Activated CD4-positive, alpha-beta T cell treated with anti-CD3 and anti-CD28 coated beads for 36 hours (primary cell): ENCODE data around the gene MCC. TPM values are rescaled to one million over a fixed set of nuclear protein-coding genes. Genes with fewer than 3 reads are reported as not detected.

ENCODE experiments used
- ATAC-seq: fragments of 200-7000 bp; cut with Tn5 transposase; one replicate; pipeline ENCODE4 v1.10.0; 2021; ENCODE audit warnings: mild to moderate bottlenecking, moderate library complexity
- CTCF ChIA-PET: fragments of 350-600 bp; sonication (Branson Sonifier 250); formaldehyde crosslinking; loops from one replicate; lab custom pipeline; 2021; ENCODE audit warnings: antibody characterized with exemption; lab: Charles Lee
- POLR2A ChIA-PET: fragments of 350-600 bp; sonication (Branson Sonifier 250); formaldehyde crosslinking; loops from one replicate; lab custom pipeline; 2021; ENCODE audit warnings: antibody characterized with exemption, inconsistent platforms; lab: Charles Lee
- DNase-seq: peaks from one replicate; pipeline ENCODE4 v3.0.0-alpha.2; 2020
- H3K27ac Mint-ChIP-seq: one replicate; pipeline ENCODE4 v1.8.0; 2021; ENCODE audit warnings: mixed read lengths
- H3K27me3 Mint-ChIP-seq: one replicate; pipeline ENCODE4 v1.8.0; 2021; ENCODE audit warnings: mixed read lengths
- H3K36me3 Mint-ChIP-seq: one replicate; pipeline ENCODE4 v1.8.0; 2021; ENCODE audit warnings: low read depth, mixed read lengths
- H3K4me1 Mint-ChIP-seq: one replicate; pipeline ENCODE4 v1.8.0; 2021; ENCODE audit warnings: mixed read lengths
- H3K4me3 Mint-ChIP-seq: one replicate; pipeline ENCODE4 v1.8.0; 2021; ENCODE audit warnings: mild to moderate bottlenecking, moderate library complexity, mixed read lengths
- H3K9me3 Mint-ChIP-seq: one replicate; pipeline ENCODE4 v1.8.0; 2021; ENCODE audit warnings: low read depth, mixed read lengths
- intact Hi-C, 2 experiments: fragments of 100-400 bp; cut with DNase I in 1 of 2; cut with micrococcal nuclease in 1 of 2; formaldehyde crosslinking; loops; one replicate each; pipeline versions ENCODE4 v1.14.2 to v1.15.1; 2022 to 2024; cut with DNase I, micrococcal nuclease
- total RNA-seq, 2 experiments: library from RNA; stranded (reverse); gene quantifications; one replicate each; pipeline ENCODE4 v1.2.3, GENCODE V29; 2021

Gene MCC
- total RNA-seq, 2 experiments from 2014 or later: 1.9 to 2.4 TPM

- ATAC-seq: no peak
- no peak overlapping the region for H3K4me3 Mint-ChIP-seq
These were observed 195.8 kb downstream of the MCC start for GRCh38 chr5:113292462-113292861.

GRCh38 chr5:113283558-113283957, 204.7 kb downstream of the MCC start:
- ChIA-PET POLR2A (no interaction called here), CTCF (interaction anchor here (1.0 to 1.1 kb wide), 2 partner anchors 9 to 11 kb away, joined by 4 read pairs; no protein-coding TSS in a partner anchor)
- Mint-ChIP-seq H3K4me1 (peaks cover 10% of the 10 kb centered on the region), H3K4me3 (no peak overlapping the region), H3K27me3 (no peaks in the 10 kb centered on the region), H3K36me3 (no peaks in the 10 kb centered on the region), H3K9me3 (no peaks in the 10 kb centered on the region), H3K27ac (no peak overlapping the region)
- DNase-seq: no peak
- intact Hi-C loops: no loop called here
- no peak for ATAC-seq

More at GRCh38 chr5:113292462-113292861, 195.8 kb downstream of the MCC start:
- no peak for DNase-seq
- CTCF ChIA-PET: interaction anchor here (0.6 kb wide), 1 partner anchor 11 kb away, joined by 3 read pairs; no protein-coding TSS in a partner anchor
- Mint-ChIP-seq H3K27ac (no peak overlapping the region), H3K9me3 (no peaks in the 10 kb centered on the region), H3K36me3 (no peaks in the 10 kb centered on the region), H3K4me1 (peaks cover 15% of the 10 kb centered on the region), H3K27me3 (peaks cover 31% of the 10 kb centered on the region)
- POLR2A ChIA-PET: no interaction called here
- intact Hi-C loops: no loop called here

DNA sequence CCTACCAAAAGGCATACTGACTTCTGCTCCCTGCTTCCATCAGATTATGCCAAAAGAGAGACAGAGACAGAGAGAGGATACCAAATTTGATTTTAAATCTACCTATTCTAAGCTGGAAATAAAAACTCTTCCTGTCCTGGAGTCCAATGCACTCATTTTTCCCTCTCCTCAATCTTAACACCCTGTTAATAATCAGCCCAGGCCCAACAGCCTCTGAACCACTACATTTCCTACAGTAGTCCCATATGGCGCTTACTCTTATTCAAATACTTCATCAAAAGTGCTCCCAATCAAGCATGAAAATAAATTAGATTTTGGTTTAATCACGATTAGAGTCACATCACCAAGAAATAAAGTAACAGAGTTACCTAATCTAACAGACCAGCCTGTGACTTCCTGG, 205.8 kb downstream of the MCC start:
- ATAC-seq (no peak), DNase-seq (no peak)
- Mint-ChIP-seq H3K36me3 (no peaks in the 10 kb centered on the region), H3K27ac (no peak overlapping the region), H3K27me3 (no peaks in the 10 kb centered on the region), H3K4me1 (peaks cover 15% of the 10 kb centered on the region), H3K9me3 (no peaks in the 10 kb centered on the region), H3K4me3 (no peak overlapping the region)
- CTCF ChIA-PET: interaction anchor here (0.8 kb wide), 1 partner anchor 219 kb away, joined by 3 read pairs; no protein-coding TSS in a partner anchor
- POLR2A ChIA-PET: no interaction called here
- intact Hi-C loops: no loop called here

- Mint-ChIP-seq H3K9me3 (no peaks in the 10 kb centered on the region), H3K4me3 (no peak overlapping the region), H3K36me3 (no peaks in the 10 kb centered on the region), H3K4me1 (peaks cover 15% of the 10 kb centered on the region), H3K27ac (no peak overlapping the region), H3K27me3 (no peaks in the 10 kb centered on the region)
- DNase-seq: no peak
- intact Hi-C loops: no loop called here
- CTCF ChIA-PET: interaction anchor here (3.0 kb wide), 1 partner anchor 13 kb away, joined by 15 read pairs; no protein-coding TSS in a partner anchor
- POLR2A ChIA-PET: no interaction called here
- no peak for ATAC-seq
These were observed 207.1 kb downstream of the MCC start for GRCh38 chr5:113281194-113281593.

GRCh38 chr5:113280541-113280940, 207.7 kb downstream of the MCC start:
- H3K4me3 Mint-ChIP-seq: no peak overlapping the region
- H3K4me1 Mint-ChIP-seq: peaks cover 15% of the 10 kb centered on the region
- POLR2A ChIA-PET: no interaction called here
- no peak overlapping the region for H3K27ac Mint-ChIP-seq
- H3K27me3 Mint-ChIP-seq: no peaks in the 10 kb centered on the region
- CTCF ChIA-PET: interaction anchor here (0.6 to 3.0 kb wide), 2 partner anchors 14 to 294 kb away, joined by 3 to 15 read pairs; no protein-coding TSS in a partner anchor
- intact Hi-C loops: no loop called here
- H3K9me3 Mint-ChIP-seq: no peaks in the 10 kb centered on the region
- no peak for DNase-seq
- H3K36me3 Mint-ChIP-seq: no peaks in the 10 kb centered on the region
- ATAC-seq: no peak

DNA sequence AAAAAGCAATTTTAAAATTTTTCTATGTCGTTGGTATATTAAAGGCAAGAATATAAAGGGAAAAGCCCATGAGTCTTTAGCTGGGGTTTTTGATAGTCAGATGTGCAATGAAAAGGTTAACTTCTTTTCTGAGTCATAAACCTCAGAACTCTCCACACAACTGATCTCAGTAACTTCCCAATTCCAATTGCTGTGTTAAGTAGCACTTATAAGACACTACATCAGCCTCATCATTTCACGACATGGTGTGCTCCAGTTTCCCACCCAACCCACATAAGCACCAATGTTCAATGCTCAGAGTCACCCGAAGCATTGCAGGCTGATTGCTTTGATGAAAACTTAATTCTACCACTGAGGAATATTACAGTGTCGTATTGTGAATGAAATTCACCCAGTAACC, 209.3 kb downstream of the MCC start:
- CTCF ChIA-PET: interaction anchor here (3.0 kb wide), 1 partner anchor 15 kb away, joined by 15 read pairs; no protein-coding TSS in a partner anchor
- Mint-ChIP-seq H3K27me3 (no peaks in the 10 kb centered on the region), H3K4me3 (no peak overlapping the region), H3K27ac (no peak overlapping the region), H3K4me1 (peaks cover 17% of the 10 kb centered on the region), H3K9me3 (no peaks in the 10 kb centered on the region), H3K36me3 (no peaks in the 10 kb centered on the region)
- intact Hi-C loops: no loop called here
- DNase-seq: peak; percentile 34
- POLR2A ChIA-PET: no interaction called here
- ATAC-seq: peak; percentile 93

- intact Hi-C loops: no loop called here
- POLR2A ChIA-PET: no interaction called here
- Mint-ChIP-seq H3K36me3 (no peaks in the 10 kb centered on the region), H3K27ac (no peak overlapping the region), H3K27me3 (no peaks in the 10 kb centered on the region), H3K4me1 (peaks cover 19% of the 10 kb centered on the region), H3K9me3 (no peaks in the 10 kb centered on the region), H3K4me3 (no peak overlapping the region)
- CTCF ChIA-PET: interaction anchor here (0.7 to 1.0 kb wide), 3 partner anchors 17 to 298 kb away, joined by 3 to 4 read pairs (median 4); no protein-coding TSS in a partner anchor
- no peak for DNase-seq
- ATAC-seq: no peak
These were observed 211.8 kb downstream of the MCC start for GRCh38 chr5:113276493-113276892.

DNA sequence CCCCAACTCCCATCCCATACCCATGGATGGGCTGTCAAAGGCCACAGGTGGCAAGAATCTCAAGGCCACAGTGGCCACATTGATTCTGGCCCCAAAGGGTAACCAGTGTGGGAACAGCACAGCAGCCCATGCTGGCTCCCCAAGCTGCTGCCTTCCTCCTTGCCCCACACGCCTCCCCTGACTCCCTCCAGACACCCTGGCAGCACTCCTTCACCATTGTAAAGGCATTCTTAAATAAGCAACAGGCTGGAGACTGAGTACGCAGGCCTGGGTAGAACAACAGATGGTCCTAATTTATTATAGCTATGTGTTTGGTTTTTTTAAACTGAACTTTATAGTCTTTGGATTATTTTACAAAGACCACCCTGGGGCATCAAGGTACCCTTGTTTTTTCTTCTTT, 212.3 kb downstream of the MCC start:
- H3K4me1 Mint-ChIP-seq: peaks cover 19% of the 10 kb centered on the region
- POLR2A ChIA-PET: interaction anchor here (0.6 kb wide), 1 partner anchor 143 kb away, joined by 3 read pairs; no protein-coding TSS in a partner anchor
- no peaks in the 10 kb centered on the region for H3K27me3 Mint-ChIP-seq
- DNase-seq (no peak), ATAC-seq (no peak)
- no peaks in the 10 kb centered on the region for H3K9me3 Mint-ChIP-seq
- H3K36me3 Mint-ChIP-seq: no peaks in the 10 kb centered on the region
- no peak overlapping the region for H3K4me3 Mint-ChIP-seq
- intact Hi-C loops: no loop called here
- no peak overlapping the region for H3K27ac Mint-ChIP-seq
- CTCF ChIA-PET: interaction anchor here (1.0 to 1.1 kb wide), 3 partner anchors 17 to 38 kb away, joined by 4 to 5 read pairs (median 4); no protein-coding TSS in a partner anchor

DNA sequence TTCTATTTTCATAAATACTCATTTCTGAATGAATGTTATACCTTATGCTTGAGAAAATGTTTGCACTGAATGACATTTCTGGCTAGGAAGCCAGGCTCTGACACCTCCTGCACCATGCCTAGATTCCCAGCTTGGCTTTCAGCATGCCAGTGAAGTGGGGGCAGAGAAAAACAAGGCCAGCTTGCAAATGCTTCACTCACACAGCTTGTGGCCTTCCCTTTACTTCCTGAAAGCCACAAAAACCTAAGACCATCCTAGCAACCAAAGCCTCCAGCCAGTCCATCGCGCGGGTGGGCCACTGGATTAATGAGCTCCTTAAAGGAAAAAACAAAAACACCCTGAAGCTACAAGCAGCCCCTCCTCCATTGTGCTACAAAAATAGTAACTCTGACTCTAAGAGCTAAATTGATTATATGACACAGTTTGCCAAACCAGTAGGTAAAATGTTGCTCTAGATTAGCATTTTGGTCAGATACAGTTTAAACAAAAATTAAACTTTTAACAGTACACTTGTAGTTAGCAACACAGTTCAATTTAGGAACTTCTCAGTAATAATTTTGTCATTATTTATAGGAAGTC, 213.3 kb downstream of the MCC start:
- peaks cover 14% of the 10 kb centered on the region for H3K4me1 Mint-ChIP-seq
- no peaks in the 10 kb centered on the region for H3K36me3 Mint-ChIP-seq

DNA sequence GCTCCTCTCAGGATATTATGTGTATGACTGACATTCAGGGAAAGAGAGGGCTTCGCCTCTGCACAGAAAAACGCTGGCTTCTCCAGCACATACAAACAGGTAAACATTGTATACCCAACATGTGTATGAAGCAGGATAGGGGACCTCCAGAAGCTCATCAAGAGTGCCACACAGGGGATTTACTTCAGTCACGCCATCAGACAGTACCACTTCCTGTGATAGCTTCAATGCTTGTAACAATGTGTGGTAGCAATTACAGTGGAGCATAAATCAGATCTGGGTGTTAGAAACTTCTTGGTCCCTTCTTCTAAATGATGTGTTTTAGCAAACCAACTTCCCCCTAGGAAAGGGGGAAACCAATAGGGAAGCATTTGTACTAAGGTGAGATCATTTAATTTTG, 214.3 kb downstream of the MCC start:
- POLR2A ChIA-PET: no interaction called here
- Mint-ChIP-seq H3K27ac (no peak overlapping the region), H3K4me3 (no peak overlapping the region), H3K36me3 (no peaks in the 10 kb centered on the region), H3K27me3 (no peaks in the 10 kb centered on the region), H3K9me3 (no peaks in the 10 kb centered on the region), H3K4me1 (peaks cover 18% of the 10 kb centered on the region)
- ATAC-seq: peak; percentile 65
- CTCF ChIA-PET: interaction anchor here (1.0 kb wide), 1 partner anchor 10 kb away, joined by 4 read pairs; no protein-coding TSS in a partner anchor
- intact Hi-C loops: no loop called here
- DNase-seq: no peak

More for the DNA sequence above, 213.3 kb downstream of the MCC start:
- intact Hi-C loops: no loop called here
- CTCF ChIA-PET: interaction anchor here (1.0 to 1.1 kb wide), 2 partner anchors 9 to 37 kb away, joined by 4 to 5 read pairs; no protein-coding TSS in a partner anchor
- Mint-ChIP-seq H3K27me3 (no peaks in the 10 kb centered on the region), H3K4me3 (no peak overlapping the region), H3K27ac (no peak overlapping the region), H3K9me3 (no peaks in the 10 kb centered on the region)
- ATAC-seq (no peak), DNase-seq (no peak)
- POLR2A ChIA-PET: interaction anchor here (0.6 kb wide), 1 partner anchor 142 kb away, joined by 3 read pairs; no protein-coding TSS in a partner anchor

- Mint-ChIP-seq H3K4me1 (peaks cover 11% of the 10 kb centered on the region), H3K9me3 (no peaks in the 10 kb centered on the region), H3K27me3 (no peaks in the 10 kb centered on the region), H3K36me3 (no peaks in the 10 kb centered on the region), H3K4me3 (no peak overlapping the region), H3K27ac (no peak overlapping the region)
- DNase-seq (no peak), ATAC-seq (no peak)
- CTCF ChIA-PET: no interaction called here
- intact Hi-C loops: no loop called here
- POLR2A ChIA-PET: no interaction called here
These were observed 216.4 kb downstream of the MCC start for GRCh38 chr5:113271745-113272454.
